Activated T-cell treated with anti-CD3 and anti-CD28 coated beads, Interleukin-2, amount 50 U/mL, for 4 hours (primary cell): Measurements from ENCODE around the gene SLC4A5. TPM values are rescaled to one million over a fixed set of nuclear protein-coding genes. Genes with fewer than 3 reads are reported as not detected.
"Not testable (repeated sequence)": the region's sequence is repeated elsewhere in the genome, so short reads cannot be mapped to it uniquely, and the experiment has no call there.

ENCODE experiments used
- ATAC-seq, 2 donors: fragments of 200-7000 bp; cut with Tn5 transposase; one replicate each; pipeline ENCODE4 v1.10.0; 2021
- DNase-seq: peaks from one replicate; pipeline ENCODE4 v3.0.0-alpha.2; 2020
- H3K27me3 Mint-ChIP-seq: one replicate; pipeline ENCODE4 v1.8.0; 2021; ENCODE audit warnings: low read depth, mixed read lengths
- H3K36me3 Mint-ChIP-seq: one replicate; pipeline ENCODE4 v1.8.0; 2022; ENCODE audit warnings: mixed read lengths; ENCODE audit not compliant: insufficient read depth
- H3K4me1 Mint-ChIP-seq: one replicate; pipeline ENCODE4 v1.8.0; 2021; ENCODE audit warnings: low read depth, mixed read lengths
- H3K4me3 Mint-ChIP-seq: one replicate; pipeline ENCODE4 v1.8.0; 2021; ENCODE audit warnings: mild to moderate bottlenecking, moderate library complexity, mixed read lengths
- H3K9me3 Mint-ChIP-seq: one replicate; pipeline ENCODE4 v1.8.0; 2021; ENCODE audit warnings: mixed read lengths
- total RNA-seq, 3 donors: library from RNA; stranded (reverse); gene quantifications; one replicate each; pipeline ENCODE4 v1.2.1, GENCODE V29; 2021

SLC4A5 gene
- total RNA-seq, 3 donors from 2014 or later, result 1.3 to 1.5 (median 1.4) TPM

GRCh38 chr2:74228772-74229171, 114.4 kb downstream of the SLC4A5 start:
- DNase-seq (no peak), ATAC-seq (no peak)
- no peak overlapping the region for H3K4me3 Mint-ChIP-seq
- no peaks in the 10 kb centered on the region for H3K27me3 Mint-ChIP-seq
- H3K36me3 Mint-ChIP-seq, result peaks cover under 1% of the 10 kb centered on the region
- no peaks in the 10 kb centered on the region for H3K4me1 Mint-ChIP-seq
- no peaks in the 10 kb centered on the region for H3K9me3 Mint-ChIP-seq

GRCh38 chr2:74227646-74228045, 115.6 kb downstream of the SLC4A5 start:
- no peak for ATAC-seq
- H3K27me3 Mint-ChIP-seq, result no peaks in the 10 kb centered on the region
- peaks cover 5% of the 10 kb centered on the region for H3K36me3 Mint-ChIP-seq
- no peaks in the 10 kb centered on the region for H3K4me1 Mint-ChIP-seq
- no peaks in the 10 kb centered on the region for H3K9me3 Mint-ChIP-seq
- DNase-seq, result no peak
- no peak overlapping the region for H3K4me3 Mint-ChIP-seq

GRCh38 chr2:74226648-74227213, 116.5 kb downstream of the SLC4A5 start:
- no peak for DNase-seq
- no peak for ATAC-seq
- H3K27me3 Mint-ChIP-seq, result no peaks in the 10 kb centered on the region
- no peaks in the 10 kb centered on the region for H3K9me3 Mint-ChIP-seq
- H3K4me1 Mint-ChIP-seq, result no peaks in the 10 kb centered on the region
- peaks cover 13% of the 10 kb centered on the region for H3K36me3 Mint-ChIP-seq
- no peak overlapping the region for H3K4me3 Mint-ChIP-seq

GRCh38 chr2:74225698-74226459, 117.3 kb downstream of the SLC4A5 start:
- ATAC-seq, result no peak
- H3K27me3 Mint-ChIP-seq, result no peaks in the 10 kb centered on the region
- no peaks in the 10 kb centered on the region for H3K4me1 Mint-ChIP-seq
- no peaks in the 10 kb centered on the region for H3K9me3 Mint-ChIP-seq
- no peak for DNase-seq
- H3K36me3 Mint-ChIP-seq, result peaks cover 21% of the 10 kb centered on the region
- no peak overlapping the region for H3K4me3 Mint-ChIP-seq

GRCh38 chr2:74223941-74224770, 119.1 kb downstream of the SLC4A5 start:
- Mint-ChIP-seq H3K27me3 (no peaks in the 10 kb centered on the region), H3K4me1 (no peaks in the 10 kb centered on the region), H3K36me3 (peaks cover 33% of the 10 kb centered on the region), H3K9me3 (no peaks in the 10 kb centered on the region), H3K4me3 (no peak overlapping the region)
- DNase-seq, result no peak
- ATAC-seq, result no peak

GRCh38 chr2:74222300-74222650, 120.9 kb downstream of the SLC4A5 start:
- DNase-seq (no peak), ATAC-seq (peak in 1 of 2 donors; percentile 13)
- Mint-ChIP-seq H3K27me3 (no peaks in the 10 kb centered on the region), H3K4me1 (no peaks in the 10 kb centered on the region), H3K4me3 (no peak overlapping the region), H3K36me3 (peaks cover 40% of the 10 kb centered on the region), H3K9me3 (no peaks in the 10 kb centered on the region)

GRCh38 chr2:74221604-74222299, 121.5 kb downstream of the SLC4A5 start:
- no peak for DNase-seq
- H3K27me3 Mint-ChIP-seq, result no peaks in the 10 kb centered on the region
- no peak overlapping the region for H3K4me3 Mint-ChIP-seq
- H3K36me3 Mint-ChIP-seq, result peaks cover 40% of the 10 kb centered on the region
- no peaks in the 10 kb centered on the region for H3K4me1 Mint-ChIP-seq
- H3K9me3 Mint-ChIP-seq, result no peaks in the 10 kb centered on the region
- peak in 1 of 2 donors; percentile 9 for ATAC-seq

- ATAC-seq, result no peak
- Mint-ChIP-seq H3K27me3 (no peaks in the 10 kb centered on the region), H3K4me1 (no peaks in the 10 kb centered on the region), H3K9me3 (no peaks in the 10 kb centered on the region), H3K36me3 (peaks cover 43% of the 10 kb centered on the region), H3K4me3 (no peak overlapping the region)
- DNase-seq, result no peak
Measured at GRCh38 chr2:74221091-74221490, 122.1 kb downstream of the SLC4A5 start.

GRCh38 chr2:74219846-74220486, 123.2 kb downstream of the SLC4A5 start:
- H3K9me3 Mint-ChIP-seq, result no peaks in the 10 kb centered on the region
- no peaks in the 10 kb centered on the region for H3K4me1 Mint-ChIP-seq
- peaks cover 45% of the 10 kb centered on the region for H3K36me3 Mint-ChIP-seq
- no peak for ATAC-seq
- no peak for DNase-seq
- H3K4me3 Mint-ChIP-seq, result no peak overlapping the region
- no peaks in the 10 kb centered on the region for H3K27me3 Mint-ChIP-seq

- Mint-ChIP-seq H3K27me3 (no peaks in the 10 kb centered on the region), H3K9me3 (no peaks in the 10 kb centered on the region), H3K36me3 (peaks cover 37% of the 10 kb centered on the region), H3K4me1 (no peaks in the 10 kb centered on the region), H3K4me3 (no peak overlapping the region)
- ATAC-seq (no peak), DNase-seq (no peak)
Measured at GRCh38 chr2:74216642-74217041, 126.6 kb downstream of the SLC4A5 start.

GRCh38 chr2:74215771-74216170, 127.4 kb downstream of the SLC4A5 start:
- H3K4me1 Mint-ChIP-seq, H3K9me3 Mint-ChIP-seq, ATAC-seq, H3K27me3 Mint-ChIP-seq, H3K4me3 Mint-ChIP-seq, DNase-seq: not testable (repeated sequence)
- H3K36me3 Mint-ChIP-seq, result peaks cover 32% of the 10 kb centered on the region

GRCh38 chr2:74212702-74213410, 130.4 kb downstream of the SLC4A5 start:
- no peaks in the 10 kb centered on the region for H3K9me3 Mint-ChIP-seq
- ATAC-seq, result no peak
- DNase-seq, result no peak
- H3K36me3 Mint-ChIP-seq, result peaks cover 29% of the 10 kb centered on the region
- no peak overlapping the region for H3K4me3 Mint-ChIP-seq
- peaks cover 12% of the 10 kb centered on the region for H3K4me1 Mint-ChIP-seq
- no peaks in the 10 kb centered on the region for H3K27me3 Mint-ChIP-seq

GRCh38 chr2:74206180-74206688, 137.0 kb downstream of the SLC4A5 start:
- ATAC-seq, result peak; percentile 82 to 83
- peaks cover 66% of the 10 kb centered on the region for H3K4me1 Mint-ChIP-seq

More at GRCh38 chr2:74206180-74206688, 137.0 kb downstream of the SLC4A5 start:
- DNase-seq, result no peak
- H3K36me3 Mint-ChIP-seq, result peaks cover 45% of the 10 kb centered on the region
- H3K27me3 Mint-ChIP-seq, result no peaks in the 10 kb centered on the region
- H3K4me3 Mint-ChIP-seq, result peak overlapping the region; percentile 73
- H3K9me3 Mint-ChIP-seq, result no peaks in the 10 kb centered on the region
